ENCODE data around the gene CPD. TPM values are rescaled to one million over a fixed set of nuclear protein-coding genes. Genes with fewer than 3 reads are reported as not detected.

CPD gene
- total and polyA plus RNA-seq, 2 of the 13 experiments (the other 11 are each of a cell fraction or from before 2014, with no cell fraction given) = 46.1 to 72.3 TPM

- TF ChIP-seq XRCC5 (optimal IDR thresholded peaks at IDR 0.05; ENCODE audit: low read length) (peak; percentile 84), ISX (CRISPR knock-in tag; conservative IDR thresholded peaks at IDR 0.05) (0 out of 2 replicates have a peak, but pooled peaks have one; percentile 62), ZNF101 (CRISPR knock-in tag; IDR thresholded peaks at IDR 0.05; ENCODE audit: borderline replicate concordance, low read depth) (no peak), ZNF615 (CRISPR knock-in tag; IDR thresholded peaks at IDR 0.05; ENCODE audit: borderline replicate concordance) (no peak; the same call in 1 of the 2 replicates), ZNF296 (CRISPR knock-in tag; conservative IDR thresholded peaks at IDR 0.05) (no peak), NFYB (CRISPR knock-in tag; IDR thresholded peaks at IDR 0.05) (peak; percentile 50), ZEB1 (IDR thresholded peaks at IDR 0.05; ENCODE audit: insufficient replicate concordance, low read depth) (no peak), ZNF34 (CRISPR knock-in tag; IDR thresholded peaks at IDR 0.05; ENCODE audit: borderline replicate concordance) (no peak; the same call in 1 of the 2 replicates), ZNF546 (CRISPR knock-in tag; conservative IDR thresholded peaks at IDR 0.05) (0 out of 2 replicates have a peak, but pooled peaks have one; percentile 46), MAZ (IDR thresholded peaks at IDR 0.05; ENCODE audit: borderline replicate concordance, low read depth, low read length) (no peak), MAZ (CRISPR knock-in tag; IDR thresholded peaks at IDR 0.05; ENCODE audit: low read depth) (no peak; the same call in 1 of the 2 replicates), PAXIP1 (CRISPR knock-in tag; conservative IDR thresholded peaks at IDR 0.05) (peak; percentile 38; the same call in 1 of the 2 replicates), ZNF317 (CRISPR knock-in tag; IDR thresholded peaks at IDR 0.05) (peak; percentile 78; the same call in 1 of the 2 replicates), CC2D1A (CRISPR knock-in tag; IDR thresholded peaks at IDR 0.05) (peak; percentile 68; the same call in 1 of the 2 replicates), ZNF468 (CRISPR knock-in tag; IDR thresholded peaks at IDR 0.05) (no peak), ZNF33B (CRISPR knock-in tag; IDR thresholded peaks at IDR 0.05) (no peak), ZNF883 (CRISPR knock-in tag; IDR thresholded peaks at IDR 0.05; ENCODE audit: not compliant biosample characterization) (peak; percentile 76), ZNF746 (CRISPR knock-in tag; IDR thresholded peaks at IDR 0.05) (0 out of 2 replicates have a peak, but pooled peaks have one; percentile 40), ZNF841 (CRISPR knock-in tag; IDR thresholded peaks at IDR 0.05; ENCODE audit: borderline replicate concordance) (peak; percentile 81; the same call in 1 of the 2 replicates), ZFYVE20 (CRISPR knock-in tag; IDR thresholded peaks at IDR 0.05; ENCODE audit: borderline replicate concordance, low read depth) (0 out of 2 replicates have a peak, but pooled peaks have one; percentile 60), HES4 (CRISPR knock-in tag; IDR thresholded peaks at IDR 0.05; ENCODE audit: borderline replicate concordance) (no peak; the same call in 1 of the 2 replicates), ZNF704 (CRISPR knock-in tag; IDR thresholded peaks at IDR 0.05; ENCODE audit: borderline replicate concordance) (peak; percentile 92; the same call in 1 of the 2 replicates), ZBTB26 (CRISPR knock-in tag; IDR thresholded peaks at IDR 0.05; ENCODE audit: borderline replicate concordance) (peak; percentile 79; the same call in 1 of the 2 replicates), ZNF724P (CRISPR knock-in tag; IDR thresholded peaks at IDR 0.05; ENCODE audit: borderline replicate concordance) (peak; percentile 93)
These were observed 98.5 kb downstream of the CPD start, which contains the start of gene GOSR1 (continued) for GRCh38 chr17:30477083-30477773.
